ENCODE results near the gene GPR55.
A peak's percentile ranks its signal among the peaks of the same experiment; 100 is the strongest.

GPR55 gene

DNA sequence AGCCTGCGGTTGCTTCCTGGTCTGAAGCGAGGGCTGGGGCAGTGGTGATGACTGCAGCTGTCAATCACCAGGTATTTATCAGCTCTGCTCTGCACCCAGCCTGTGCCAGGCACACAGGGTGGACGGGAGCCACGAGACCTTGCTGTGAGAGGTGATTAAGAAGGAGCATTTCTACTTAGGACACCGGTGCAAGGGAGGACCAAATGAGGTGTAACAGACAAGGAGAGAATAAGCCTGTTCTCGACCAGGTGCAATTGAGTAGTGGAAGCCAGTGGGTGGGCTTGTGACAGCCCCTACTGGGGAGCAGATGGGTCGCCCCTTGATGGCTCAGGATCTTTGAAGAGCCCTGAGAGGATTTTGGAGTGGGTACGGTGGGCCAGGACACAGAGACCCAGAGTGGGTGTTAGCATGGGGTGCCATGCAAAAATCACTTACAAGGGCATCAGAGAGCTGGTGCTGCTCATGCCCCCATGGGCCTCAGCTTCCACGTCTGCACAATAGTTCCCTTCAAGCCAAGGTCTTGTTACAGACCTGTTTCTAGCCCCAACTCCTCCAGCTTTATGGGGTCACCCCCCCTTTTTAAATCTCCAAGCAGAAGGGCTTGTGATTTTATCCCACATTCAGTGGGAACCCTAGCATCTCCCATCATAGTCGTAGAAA lies 24.6 kb downstream of the GPR55 start:
- no peak for DNase-seq (ENCODE audit: low read depth)

DNA sequence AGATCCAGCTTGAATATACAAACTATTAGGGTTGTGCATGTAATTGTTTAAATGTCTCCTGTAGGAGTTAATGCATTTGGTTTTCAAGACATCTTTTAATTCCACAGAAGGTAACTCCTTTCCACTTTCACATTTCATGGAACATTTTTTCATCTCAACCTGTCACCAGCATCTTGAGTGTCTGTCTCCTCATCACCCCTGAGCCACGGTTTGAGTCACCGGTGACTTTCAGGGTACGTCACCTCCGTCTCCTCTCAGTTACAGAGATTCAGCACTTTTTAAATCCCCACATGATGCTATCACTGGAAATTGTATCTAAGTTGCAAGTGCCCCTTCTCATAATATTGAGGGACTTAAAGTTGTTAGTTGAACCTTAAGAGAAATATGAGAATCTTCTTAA lies 25.3 kb downstream of the GPR55 start:
- no peak for DNase-seq (ENCODE audit: low read depth)

- no peak for DNase-seq (ENCODE audit: low read depth)
Measured at GRCh38 chr2:230899287-230899686, 25.8 kb downstream of the GPR55 start.

GRCh38 chr2:230898713-230899091 lies 26.3 kb downstream of the GPR55 start:
- no peak for DNase-seq (ENCODE audit: low read depth)

- DNase-seq (ENCODE audit: low read depth) = no peak
Measured at GRCh38 chr2:230898016-230898712, 26.9 kb downstream of the GPR55 start.

DNA sequence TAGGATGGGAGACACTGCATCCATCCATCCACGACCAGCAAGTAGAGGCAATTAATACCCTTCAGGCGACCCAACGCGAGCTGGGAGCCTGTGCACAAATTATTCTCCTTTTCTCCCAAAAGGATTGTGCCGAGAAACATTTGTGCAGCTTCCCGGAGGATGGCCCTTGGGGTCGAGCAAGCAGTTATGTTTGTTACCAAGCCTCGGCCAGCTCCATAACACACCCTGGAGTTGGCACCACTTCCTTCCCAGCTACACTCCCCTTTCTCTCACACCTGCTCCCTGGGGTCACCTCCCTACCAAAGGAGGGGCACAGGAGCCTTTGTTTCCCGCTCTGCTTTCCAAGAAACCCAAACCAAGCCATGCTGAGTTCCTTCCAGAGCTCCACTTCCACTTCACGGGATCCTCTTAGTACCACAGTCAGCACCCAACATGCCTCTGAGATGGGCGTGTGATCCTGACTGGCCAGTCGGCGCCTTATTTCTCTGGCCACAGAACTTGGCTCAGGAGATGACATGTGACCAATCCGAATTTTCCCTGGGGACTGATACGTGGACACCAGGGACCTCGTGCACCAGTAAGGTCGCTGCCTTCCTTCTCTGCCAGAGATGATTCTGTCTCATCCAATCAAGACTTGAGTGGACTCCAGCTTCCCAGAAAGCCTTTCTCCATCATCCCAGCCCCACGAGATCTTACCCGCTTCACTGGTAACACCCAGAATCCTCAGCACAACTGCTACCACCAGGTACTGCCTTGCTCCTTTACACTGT lies 28.5 kb downstream of the GPR55 start:
- DNase-seq (ENCODE audit: low read depth) = no peak

- no peak for DNase-seq (ENCODE audit: low read depth)
Measured at GRCh38 chr2:230895536-230896345, 29.3 kb downstream of the GPR55 start.

DNA sequence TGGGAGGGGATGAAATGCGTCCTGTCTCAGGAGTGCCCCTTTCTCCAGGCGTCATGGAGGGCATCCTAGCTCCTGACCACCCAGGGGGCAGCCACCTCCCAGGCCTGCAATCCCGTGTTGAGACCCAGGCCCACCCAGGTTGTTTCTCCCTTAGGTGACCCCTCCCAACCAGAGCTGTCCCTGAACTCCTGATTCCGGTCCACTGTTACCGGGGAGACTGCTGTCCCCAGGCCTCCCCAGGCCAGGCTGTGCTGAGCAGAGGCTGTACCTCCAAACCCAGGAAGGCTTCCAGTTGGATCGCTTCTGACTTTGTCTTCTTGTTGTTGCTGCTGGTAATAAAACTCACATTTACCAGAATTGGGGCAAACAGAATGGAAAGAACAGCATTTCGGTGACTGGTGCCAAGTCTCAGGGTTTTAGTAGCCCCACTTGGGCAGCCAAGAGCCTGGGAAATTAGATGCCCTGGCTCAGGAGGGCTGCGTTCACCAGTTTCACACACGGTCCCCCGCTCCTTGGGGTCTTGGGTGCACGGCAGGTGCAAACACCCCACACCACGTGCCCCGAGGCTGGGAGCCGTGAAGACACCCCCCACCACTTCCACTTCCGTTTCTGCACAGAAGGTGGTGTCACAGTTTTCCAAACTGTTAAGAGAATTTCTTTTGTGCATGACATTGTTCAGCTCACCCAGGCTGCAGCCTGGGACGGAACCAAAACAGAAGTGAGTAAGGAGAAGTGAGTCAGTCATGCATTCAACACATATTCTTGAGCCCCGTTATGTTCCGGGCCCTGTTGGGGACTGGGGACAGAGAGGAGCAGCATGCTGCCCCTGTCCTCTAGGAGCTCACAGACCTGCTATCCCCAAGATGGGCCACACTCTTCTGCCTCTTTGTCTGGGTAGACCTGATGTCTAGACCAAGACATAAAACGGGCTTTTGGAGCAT lies 30.9 kb downstream of the GPR55 start:
- peak; percentile 6 for DNase-seq (ENCODE audit: low read depth)

GRCh38 chr2:230893338-230893737 lies 31.7 kb downstream of the GPR55 start:
- no peak for DNase-seq (ENCODE audit: low read depth)

GRCh38 chr2:230891509-230891908 lies 33.5 kb downstream of the GPR55 start:
- DNase-seq (ENCODE audit: low read depth) = no peak

DNA sequence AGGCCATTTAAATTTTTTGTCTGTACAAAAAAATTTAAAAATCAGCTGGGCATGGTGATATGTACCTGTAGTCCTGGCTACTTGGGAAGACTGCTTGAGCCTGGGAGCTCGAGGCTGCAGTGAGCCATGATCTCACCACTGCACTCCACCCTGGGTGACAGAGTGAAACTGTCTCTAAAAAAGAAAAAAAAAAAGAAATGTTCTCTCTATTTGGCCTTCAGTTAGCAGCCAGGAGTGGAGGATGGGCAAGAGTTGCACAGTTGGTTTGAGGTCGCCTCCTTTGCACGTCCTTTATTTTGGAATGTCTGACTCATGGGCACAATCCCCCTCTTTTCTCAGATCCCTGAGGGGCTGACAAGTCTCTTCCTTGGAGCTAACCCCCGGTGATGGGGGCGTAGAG lies 34.0 kb downstream of the GPR55 start:
- DNase-seq (ENCODE audit: low read depth) = peak; percentile 22

DNA sequence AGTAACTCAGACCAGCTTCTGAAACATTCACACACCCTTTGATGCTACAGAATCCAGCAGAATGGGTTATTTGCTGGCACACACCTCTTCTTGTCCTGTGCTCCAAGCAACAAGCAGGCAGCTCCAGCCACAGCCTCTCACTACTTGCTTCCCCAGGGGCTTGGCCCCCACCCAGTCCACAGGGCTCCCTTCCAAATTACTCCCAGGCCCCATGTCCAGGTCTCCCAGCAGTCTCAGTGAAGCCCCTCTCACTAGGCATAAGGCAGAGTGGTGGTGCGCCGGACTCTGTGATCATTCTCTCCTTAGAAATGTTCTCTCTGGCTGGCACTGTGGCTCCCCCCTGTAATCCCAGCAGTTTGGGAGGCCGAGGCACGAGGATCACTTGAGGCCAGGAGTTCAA lies 34.4 kb downstream of the GPR55 start:
- DNase-seq (ENCODE audit: low read depth) = no peak

DNA sequence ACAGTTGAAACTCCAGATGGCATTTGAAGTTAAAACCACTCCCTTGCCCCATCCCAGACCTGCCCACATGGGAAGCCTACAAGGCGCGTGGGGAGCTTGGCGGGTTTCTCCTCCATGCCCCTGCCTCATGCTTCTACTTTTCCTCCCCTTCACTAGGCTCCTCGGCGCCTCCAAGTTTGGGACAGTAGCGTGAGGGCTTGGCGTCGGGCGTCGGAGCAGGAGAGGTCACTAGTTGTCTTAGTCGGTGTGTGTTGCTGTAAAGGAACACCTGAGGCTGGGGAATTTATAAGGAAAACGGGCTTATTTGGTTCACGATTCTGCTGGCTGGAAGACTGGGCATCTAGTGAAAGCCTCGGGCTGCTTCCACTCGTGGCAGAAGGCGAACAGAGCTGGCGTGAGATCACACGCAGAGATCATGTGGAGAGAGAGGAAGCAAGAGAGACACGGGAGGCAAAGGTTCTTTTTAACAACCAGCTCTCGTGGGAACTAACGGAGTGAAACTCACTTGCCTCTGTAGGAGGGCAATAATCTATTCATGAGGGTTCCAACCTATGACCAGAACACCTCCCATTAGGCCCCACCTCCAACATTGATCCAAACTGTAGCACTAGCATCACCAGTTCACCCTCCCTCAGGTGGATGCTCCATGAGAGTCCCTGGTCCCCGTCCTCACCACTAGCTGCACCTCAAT lies 35.0 kb downstream of the GPR55 start:
- DNase-seq (ENCODE audit: low read depth) = no peak

GRCh38 chr2:230888824-230889400 lies 36.1 kb downstream of the GPR55 start:
- DNase-seq (ENCODE audit: low read depth) = no peak

DNA sequence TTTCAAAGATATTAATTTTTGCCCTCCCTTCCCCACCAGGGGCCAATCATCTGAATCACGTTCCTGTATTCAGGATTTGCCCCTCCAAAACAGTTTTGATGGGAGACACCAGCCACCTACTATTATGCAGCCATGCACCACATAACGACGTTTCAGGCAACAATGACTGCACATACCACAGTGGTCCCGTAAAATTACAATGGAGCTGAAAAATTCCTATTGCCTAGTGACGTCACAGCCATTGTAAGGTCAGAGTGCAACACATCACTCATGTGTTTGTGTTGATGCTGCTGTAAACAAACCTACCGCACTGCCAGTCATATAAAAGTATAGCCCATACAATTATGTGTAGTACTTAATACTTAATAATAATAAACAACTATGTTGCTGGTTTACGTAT lies 37.7 kb downstream of the GPR55 start:
- DNase-seq (ENCODE audit: low read depth) = no peak

GRCh38 chr2:230886671-230887071 lies 38.4 kb downstream of the GPR55 start:
- DNase-seq (ENCODE audit: low read depth) = no peak

- no peak for DNase-seq (ENCODE audit: low read depth)
Measured at GRCh38 chr2:230886206-230886605, 38.8 kb downstream of the GPR55 start.

- peak; percentile 31 for DNase-seq (ENCODE audit: low read depth)
Measured at GRCh38 chr2:230885463-230886130, 39.4 kb downstream of the GPR55 start.

GRCh38 chr2:230881840-230882239 lies 43.2 kb downstream of the GPR55 start:
- no peak for DNase-seq (ENCODE audit: low read depth)

GRCh38 chr2:230879891-230880290 lies 45.2 kb downstream of the GPR55 start:
- no peak for DNase-seq (ENCODE audit: low read depth)

All from ELR (cell line).